ENCODE data around the gene PRAF2. TPM values are rescaled to one million over a fixed set of nuclear protein-coding genes. Genes with fewer than 3 reads are reported as not detected.

The PRAF2 gene, protein sequence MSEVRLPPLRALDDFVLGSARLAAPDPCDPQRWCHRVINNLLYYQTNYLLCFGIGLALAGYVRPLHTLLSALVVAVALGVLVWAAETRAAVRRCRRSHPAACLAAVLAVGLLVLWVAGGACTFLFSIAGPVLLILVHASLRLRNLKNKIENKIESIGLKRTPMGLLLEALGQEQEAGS
- 4.4 and 6.4 TPM in 2 replicates for total RNA-seq

DNA sequence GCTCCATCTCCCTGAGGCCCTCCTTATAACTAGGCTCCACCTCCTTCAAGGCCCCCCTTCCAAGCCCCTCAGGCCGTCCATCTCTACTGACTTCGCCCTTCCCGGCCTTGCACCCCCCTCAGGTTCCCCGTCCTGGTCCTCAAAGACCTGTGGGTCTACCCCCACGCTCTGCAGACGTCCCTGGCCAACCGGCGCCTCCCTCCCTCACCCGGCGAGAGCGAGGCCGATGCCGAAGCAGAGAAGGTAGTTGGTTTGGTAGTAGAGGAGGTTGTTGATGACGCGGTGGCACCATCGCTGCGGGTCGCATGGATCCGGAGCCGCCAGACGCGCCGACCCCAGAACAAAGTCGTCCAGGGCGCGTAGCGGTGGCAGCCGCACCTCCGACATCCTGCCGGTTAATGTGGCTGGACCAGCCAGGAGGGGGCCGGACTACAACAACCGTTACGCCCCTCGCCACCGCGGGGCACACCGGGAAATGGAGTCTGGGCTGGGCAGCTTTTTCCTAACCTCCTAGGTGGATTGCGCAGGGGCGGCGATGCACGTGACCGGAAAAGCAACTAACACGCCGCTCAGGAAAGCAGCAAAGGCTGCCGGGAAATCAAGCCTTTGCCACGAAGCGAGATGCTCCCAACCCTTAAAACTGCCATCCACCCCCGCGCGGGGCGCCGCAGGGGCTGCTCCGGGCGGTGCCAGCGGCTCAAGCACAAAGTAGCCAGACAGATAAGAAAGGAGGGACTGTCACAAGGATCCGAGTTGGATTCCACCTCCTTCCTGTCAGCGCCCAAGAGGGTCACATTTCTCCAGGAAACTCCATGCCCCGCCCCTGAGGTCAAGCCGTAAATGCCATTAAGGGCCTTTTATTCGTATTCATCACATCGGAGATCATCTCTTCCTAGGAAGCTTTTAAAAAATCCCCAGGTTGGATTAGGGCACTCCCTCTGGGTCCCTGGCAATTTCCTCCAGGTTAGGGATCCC lies at the start of gene PRAF2:
TSS of gene PRAF2 (minus strand) at position 402 of the 975 bp plus-strand sequence. CDS start at position 387, 15 bp downstream.

DNA sequence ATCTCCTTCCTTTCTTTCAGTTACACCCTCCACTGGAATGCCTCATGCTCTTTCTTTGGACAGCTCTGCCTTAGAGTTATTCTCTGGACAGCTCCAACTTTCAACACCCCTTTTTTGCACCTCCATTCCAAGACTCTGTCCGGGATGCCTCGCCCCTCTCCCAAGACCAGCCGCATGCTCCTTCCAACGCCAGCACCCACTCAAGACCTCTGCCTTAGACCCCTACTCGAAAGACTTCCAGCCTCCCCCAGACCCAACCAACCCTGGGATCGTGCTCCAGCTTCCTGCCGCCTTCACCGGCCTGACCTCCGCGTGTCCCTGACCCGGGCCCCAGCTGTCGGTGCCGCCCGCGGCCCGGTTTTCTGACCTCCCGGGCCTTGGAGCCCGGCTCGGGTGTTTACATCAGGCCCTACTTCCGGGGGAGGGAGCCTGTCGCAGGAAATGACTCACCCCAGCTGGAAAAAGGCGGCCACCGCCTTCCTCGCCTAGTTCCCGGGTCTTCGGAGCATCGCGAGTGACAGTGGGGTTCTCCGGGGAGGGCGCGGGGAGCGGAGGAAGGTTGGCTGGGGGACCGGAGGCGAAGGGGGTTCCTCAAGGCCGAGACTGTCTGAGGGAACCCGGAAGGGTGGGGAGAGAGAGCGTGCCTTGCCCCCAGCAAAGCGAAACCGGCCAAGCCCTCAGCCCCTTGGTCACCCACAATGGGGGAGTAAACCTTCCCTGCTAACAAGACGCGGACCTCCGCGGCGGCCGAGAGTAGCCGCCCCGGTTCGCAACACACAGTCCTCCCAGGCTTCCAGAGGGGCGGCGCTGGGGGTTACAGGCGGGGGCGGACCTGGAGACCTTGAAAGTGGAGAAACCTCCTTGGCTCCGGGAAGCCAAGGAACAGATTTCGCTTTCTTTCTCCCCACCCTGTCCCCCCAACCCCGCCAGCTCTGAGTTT lies 6.0 kb upstream of the PRAF2 start, which contains the start of gene WDR45:
TSS of gene WDR45 (minus strand) at position 399 of the 940 bp plus-strand sequence. CDS start 1,792 bp downstream, outside the sequence.

DNA sequence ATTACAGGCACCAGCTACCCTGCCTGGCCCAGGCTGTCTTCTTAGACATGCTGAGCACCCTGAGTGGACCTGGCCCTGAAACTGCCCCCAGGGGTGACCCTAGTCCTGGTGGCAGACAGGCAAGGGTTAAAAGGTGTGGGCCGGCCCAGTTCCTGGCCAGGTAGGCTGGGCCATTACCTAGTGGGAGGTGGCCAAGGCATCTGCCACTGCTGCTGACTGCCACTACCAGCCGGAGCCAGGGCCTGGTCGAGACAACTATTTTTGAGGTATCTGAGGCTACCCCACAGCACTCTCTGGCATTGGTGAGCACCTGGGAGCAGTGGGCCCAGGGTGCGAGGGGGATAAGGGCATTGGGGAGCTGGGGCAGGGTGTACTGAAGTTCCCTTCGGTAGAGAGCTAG lies 15.0 kb downstream of the PRAF2 start, which contains the start of gene CCDC120:
TSS of gene CCDC120 (plus strand) at position 206 of the 400 bp plus-strand sequence. CDS start 3,043 bp downstream, outside the sequence.

DNA sequence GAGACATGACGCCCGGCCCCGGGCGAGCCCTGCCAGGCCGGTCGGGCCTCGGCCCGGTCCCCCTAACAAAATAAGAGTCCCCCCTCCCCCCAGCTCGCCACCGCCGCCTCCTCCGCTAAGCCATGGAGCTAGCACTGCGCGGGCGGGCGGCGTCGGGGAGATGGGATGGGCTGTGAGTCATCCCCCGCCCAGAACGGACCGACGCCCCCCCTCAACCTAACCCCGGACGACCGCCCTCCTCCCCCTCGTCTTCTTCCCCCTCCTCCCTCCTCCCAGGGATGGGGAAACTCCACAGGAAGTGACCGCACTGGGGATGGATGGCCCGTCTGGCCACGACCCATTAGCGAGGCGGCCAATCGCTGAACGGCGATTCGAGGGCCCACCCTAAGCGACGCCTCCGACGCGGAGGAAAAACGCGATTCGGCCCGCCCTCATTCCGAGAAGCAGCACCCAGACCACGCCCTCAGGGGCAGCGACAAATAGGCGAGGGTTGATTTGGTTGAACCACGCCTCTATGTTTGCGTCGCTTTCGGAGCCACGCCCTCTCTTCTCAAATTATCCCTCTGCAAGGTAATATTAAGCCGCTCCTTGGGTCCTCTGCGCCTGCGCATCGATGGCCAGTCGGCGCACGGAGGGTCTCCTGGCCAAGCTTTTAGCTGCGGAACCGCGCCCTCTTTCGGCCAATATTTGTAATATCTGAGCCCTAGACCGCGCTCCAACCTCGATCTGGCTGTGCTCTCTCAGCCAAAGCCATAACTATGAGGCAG lies 30.4 kb downstream of the PRAF2 start, which contains the start of gene TFE3:
TSS of gene TFE3 (minus strand) at position 138 of the 767 bp plus-strand sequence. CDS start at position 7, 131 bp downstream.

Other genes starting within 250 kb of the PRAF2 start
- gene ERAS, start 247.5 kb downstream of the PRAF2 start, total RNA-seq, result not detected in 2 replicates
- gene PCSK1N, start 238.4 kb downstream of the PRAF2 start, total RNA-seq, result 0.09 TPM in 1 of 2 replicates, not detected in the other
- gene TIMM17B, start 176.2 kb downstream of the PRAF2 start, total RNA-seq, result 23.1 and 28.7 TPM in 2 replicates
- gene PQBP1, start 176.1 kb downstream of the PRAF2 start, total RNA-seq, result 70.8 and 73.0 TPM in 2 replicates
- gene SLC35A2, start 162.4 kb downstream of the PRAF2 start, total RNA-seq, result 10.5 and 12.1 TPM in 2 replicates
- gene PIM2, start 155.0 kb downstream of the PRAF2 start, total RNA-seq, result 1.3 and 2.7 TPM in 2 replicates
- gene OTUD5, start 116.4 kb downstream of the PRAF2 start, total RNA-seq, result 28.0 and 28.6 TPM in 2 replicates
- gene KCND1, start 102.2 kb downstream of the PRAF2 start, total RNA-seq, result 0.28 and 1.0 TPM in 2 replicates
- gene GRIPAP1, start 71.7 kb downstream of the PRAF2 start, total RNA-seq, result 22.6 and 22.8 TPM in 2 replicates
- 23.3 and 24.2 TPM in 2 replicates for gene TFE3, start 30.6 kb downstream of the PRAF2 start, total RNA-seq
- gene CCDC120, start 15.0 kb downstream of the PRAF2 start, total RNA-seq, result 0.09 and 0.28 TPM in 2 replicates
- gene WDR45, start 5.9 kb upstream of the PRAF2 start, total RNA-seq, result 36.3 and 43.1 TPM in 2 replicates
- gene GPKOW, start 49.7 kb upstream of the PRAF2 start, total RNA-seq, result 17.8 and 20.6 TPM in 2 replicates
- gene MAGIX, start 88.8 kb upstream of the PRAF2 start, total RNA-seq, result 0.85 and 1.4 TPM in 2 replicates
- gene PLP2, start 97.9 kb upstream of the PRAF2 start, total RNA-seq, result 9.1 and 12.1 TPM in 2 replicates
- 4.1 and 6.7 TPM in 2 replicates for gene PRICKLE3, start 112.4 kb upstream of the PRAF2 start, total RNA-seq
- 0.14 and 0.18 TPM in 2 replicates for gene SYP, start 126.2 kb upstream of the PRAF2 start, total RNA-seq
- not detected in 2 replicates for gene CACNA1F, start 159.3 kb upstream of the PRAF2 start, total RNA-seq
- gene CCDC22, start 161.5 kb upstream of the PRAF2 start, total RNA-seq, result 6.5 and 7.0 TPM in 2 replicates
- gene FOXP3, start 190.7 kb upstream of the PRAF2 start, total RNA-seq, result not detected in 2 replicates
- gene PPP1R3F, start 195.8 kb upstream of the PRAF2 start, total RNA-seq, result 5.0 and 14.3 TPM in 2 replicates
- gene GAGE10, start 229.6 kb upstream of the PRAF2 start, total RNA-seq, result not detected in 2 replicates
- not detected in 2 replicates for gene GAGE12J, start 248.0 kb upstream of the PRAF2 start, total RNA-seq